HG03159 (cell line): ENCODE measurements around the gene CLIP3.
"Not testable (repeated sequence)": the region's sequence is repeated elsewhere in the genome, so short reads cannot be mapped to it uniquely, and the experiment has no call there.

ENCODE experiments used
- ATAC-seq: cut with Tn5 transposase; IDR thresholded peaks from one replicate; pipeline ENCODE4 v1.9.1; 2021; ENCODE audit warnings: mild to moderate bottlenecking, moderate library complexity; ENCODE audit not compliant: unreplicated experiment

CLIP3 gene

GRCh38 chr19:36049080-36049698, 16.5 kb upstream of the CLIP3 start:
- no peak for ATAC-seq

GRCh38 chr19:36047835-36048234, 15.2 kb upstream of the CLIP3 start:
- ATAC-seq: no peak

- ATAC-seq: no peak
Measured at GRCh38 chr19:36046443-36047050, 13.9 kb upstream of the CLIP3 start.

- ATAC-seq: no peak
Measured at GRCh38 chr19:36043952-36044351, 11.3 kb upstream of the CLIP3 start.

GRCh38 chr19:36041831-36042230, 9.2 kb upstream of the CLIP3 start:
- ATAC-seq: no peak

- not testable (repeated sequence) for ATAC-seq
Measured at GRCh38 chr19:36041092-36041491, 8.4 kb upstream of the CLIP3 start.

GRCh38 chr19:36040495-36040894, 7.8 kb upstream of the CLIP3 start:
- no peak for ATAC-seq

GRCh38 chr19:36031308-36031707, 1.4 kb downstream of the CLIP3 start:
- ATAC-seq: no peak

- ATAC-seq: no peak
Measured at GRCh38 chr19:36030264-36031148, 2.2 kb downstream of the CLIP3 start.

GRCh38 chr19:36028313-36029041, 4.2 kb downstream of the CLIP3 start:
- no peak for ATAC-seq

- ATAC-seq: no peak
Measured at GRCh38 chr19:36027696-36028095, 5.0 kb downstream of the CLIP3 start.

GRCh38 chr19:36026091-36026876, 6.4 kb downstream of the CLIP3 start:
- ATAC-seq: no peak

GRCh38 chr19:36025541-36025940, 7.1 kb downstream of the CLIP3 start:
- ATAC-seq: no peak

GRCh38 chr19:36023432-36023831, 9.2 kb downstream of the CLIP3 start:
- ATAC-seq: no peak

- no peak for ATAC-seq
Measured at GRCh38 chr19:36019061-36019670, 13.5 kb downstream of the CLIP3 start.

- ATAC-seq: peak; percentile 94
Measured at GRCh38 chr19:36014012-36014924, 18.4 kb downstream of the CLIP3 start, which contains the start of gene ALKBH6. Gene ALKBH6, minus strand, starts transcription at chr19:36014213. Its CDS starts 816 bp downstream, at chr19:36013397.

- ATAC-seq: no peak
Measured at GRCh38 chr19:36013280-36014011, 19.2 kb downstream of the CLIP3 start.

GRCh38 chr19:36010402-36010801, 22.3 kb downstream of the CLIP3 start:
- ATAC-seq: no peak
